ENCODE data around the gene PLPP3. TPM values are rescaled to one million over a fixed set of nuclear protein-coding genes. Genes with fewer than 3 reads are reported as not detected.

PLPP3 gene
- total RNA-seq, 1 experiment from 2014 or later, result 0.39 TPM

- no TSS peak for BruUV-seq (replicated peaks)
- Histone ChIP-seq H3K36me3 (ENCODE audit: insufficient read depth, low read length, poor library complexity, severe bottlenecking) (no peaks in the 10 kb centered on the region), H3K4me1 (ENCODE audit: insufficient read depth, low read length, poor library complexity, severe bottlenecking) (no peaks in the 10 kb centered on the region), H3K4me3 (ENCODE audit: low read depth, low read length, poor library complexity, severe bottlenecking) (no peak overlapping the region), H3K27ac (ENCODE audit: low read depth, low read length, poor library complexity, severe bottlenecking) (no peak overlapping the region), H3K9me3 (ENCODE audit: low read depth, low read length, poor library complexity, severe bottlenecking) (no peaks in the 10 kb centered on the region), H3K27me3 (replicated peaks; ENCODE audit: insufficient read depth, low read depth, low read length, poor library complexity) (peaks cover 6% of the 10 kb centered on the region)
- intact Hi-C loops (cut with micrococcal nuclease; ENCODE audit: unreplicated experiment), result no loop called here
- POLR2A ChIA-PET (ENCODE audit: low non-redundant PET), result no interaction called here
- TF ChIP-seq, protein P1, sequence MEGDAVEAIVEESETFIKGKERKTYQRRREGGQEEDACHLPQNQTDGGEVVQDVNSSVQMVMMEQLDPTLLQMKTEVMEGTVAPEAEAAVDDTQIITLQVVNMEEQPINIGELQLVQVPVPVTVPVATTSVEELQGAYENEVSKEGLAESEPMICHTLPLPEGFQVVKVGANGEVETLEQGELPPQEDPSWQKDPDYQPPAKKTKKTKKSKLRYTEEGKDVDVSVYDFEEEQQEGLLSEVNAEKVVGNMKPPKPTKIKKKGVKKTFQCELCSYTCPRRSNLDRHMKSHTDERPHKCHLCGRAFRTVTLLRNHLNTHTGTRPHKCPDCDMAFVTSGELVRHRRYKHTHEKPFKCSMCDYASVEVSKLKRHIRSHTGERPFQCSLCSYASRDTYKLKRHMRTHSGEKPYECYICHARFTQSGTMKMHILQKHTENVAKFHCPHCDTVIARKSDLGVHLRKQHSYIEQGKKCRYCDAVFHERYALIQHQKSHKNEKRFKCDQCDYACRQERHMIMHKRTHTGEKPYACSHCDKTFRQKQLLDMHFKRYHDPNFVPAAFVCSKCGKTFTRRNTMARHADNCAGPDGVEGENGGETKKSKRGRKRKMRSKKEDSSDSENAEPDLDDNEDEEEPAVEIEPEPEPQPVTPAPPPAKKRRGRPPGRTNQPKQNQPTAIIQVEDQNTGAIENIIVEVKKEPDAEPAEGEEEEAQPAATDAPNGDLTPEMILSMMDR (conservative IDR thresholded peaks at IDR 0.05; ENCODE audit: low read depth, low read length), result no peak
- no peak for TF ChIP-seq EZH2 (IDR thresholded peaks at IDR 0.05; ENCODE audit: borderline replicate concordance, low read depth, low read length, poor library complexity, severe bottlenecking)
- no peak for DNase-seq (ENCODE audit: low spot score)
- CTCF ChIA-PET, result no interaction called here
These were observed 44.0 kb downstream of the PLPP3 start for GRCh38 chr1:56535362-56535761.

- no TSS peak for BruUV-seq (replicated peaks)
- ChIA-PET CTCF (no interaction called here), POLR2A (ENCODE audit: low non-redundant PET) (no interaction called here)
- Histone ChIP-seq H3K4me1 (ENCODE audit: insufficient read depth, low read length, poor library complexity, severe bottlenecking) (no peaks in the 10 kb centered on the region), H3K27ac (ENCODE audit: low read depth, low read length, poor library complexity, severe bottlenecking) (no peak overlapping the region), H3K9me3 (ENCODE audit: low read depth, low read length, poor library complexity, severe bottlenecking) (no peaks in the 10 kb centered on the region), H3K36me3 (ENCODE audit: insufficient read depth, low read length, poor library complexity, severe bottlenecking) (no peaks in the 10 kb centered on the region), H3K27me3 (replicated peaks; ENCODE audit: insufficient read depth, low read depth, low read length, poor library complexity) (no peaks in the 10 kb centered on the region), H3K4me3 (ENCODE audit: low read depth, low read length, poor library complexity, severe bottlenecking) (no peak overlapping the region)
- intact Hi-C loops (cut with micrococcal nuclease; ENCODE audit: unreplicated experiment), result no loop called here
- DNase-seq (ENCODE audit: low spot score), result no peak
- no peak for TF ChIP-seq EZH2 (IDR thresholded peaks at IDR 0.05; ENCODE audit: borderline replicate concordance, low read depth, low read length, poor library complexity, severe bottlenecking)
- TF ChIP-seq, protein P1 (conservative IDR thresholded peaks at IDR 0.05; ENCODE audit: low read depth, low read length), result no peak
These were observed 45.2 kb downstream of the PLPP3 start for GRCh38 chr1:56534130-56534651.

- ChIA-PET CTCF (no interaction called here), POLR2A (ENCODE audit: low non-redundant PET) (no interaction called here)
- TF ChIP-seq, protein P1 (conservative IDR thresholded peaks at IDR 0.05; ENCODE audit: low read depth, low read length), result no peak
- TF ChIP-seq EZH2 (IDR thresholded peaks at IDR 0.05; ENCODE audit: borderline replicate concordance, low read depth, low read length, poor library complexity, severe bottlenecking), result no peak
- Histone ChIP-seq H3K9me3 (ENCODE audit: low read depth, low read length, poor library complexity, severe bottlenecking) (no peaks in the 10 kb centered on the region), H3K4me3 (ENCODE audit: low read depth, low read length, poor library complexity, severe bottlenecking) (no peak overlapping the region), H3K27ac (ENCODE audit: low read depth, low read length, poor library complexity, severe bottlenecking) (no peak overlapping the region), H3K27me3 (replicated peaks; ENCODE audit: insufficient read depth, low read depth, low read length, poor library complexity) (no peaks in the 10 kb centered on the region), H3K36me3 (ENCODE audit: insufficient read depth, low read length, poor library complexity, severe bottlenecking) (no peaks in the 10 kb centered on the region), H3K4me1 (ENCODE audit: insufficient read depth, low read length, poor library complexity, severe bottlenecking) (no peaks in the 10 kb centered on the region)
- BruUV-seq (replicated peaks), result no TSS peak
- intact Hi-C loops (cut with micrococcal nuclease; ENCODE audit: unreplicated experiment), result no loop called here
- no peak for DNase-seq (ENCODE audit: low spot score)
These were observed 45.7 kb downstream of the PLPP3 start for GRCh38 chr1:56533621-56534020.

All from A673 (cell line).